Right renal pelvis (tissue), 4 donors: Measurements from ENCODE around the gene NHP2. TPM values are rescaled to one million over a fixed set of nuclear protein-coding genes. Genes with fewer than 3 reads are reported as not detected.
"Not testable (repeated sequence)": the region's sequence is repeated elsewhere in the genome, so short reads cannot be mapped to it uniquely, and the experiment has no call there.

Experiments
- DNase-seq, 4 donors: peaks; one replicate each; pipeline ENCODE4 v3.0.0-alpha.2; 2013; ENCODE audit warnings: low read depth in 4 of 4, low spot score in 3 of 4, missing footprints in 1 of 4
- polyA plus RNA-seq, 4 donors: library from polyadenylated mRNA; unstranded; fragments of 120-200 nt; gene quantifications; one replicate each; pipeline ENCODE4 v1.2.1, GENCODE V29; 2013; ENCODE audit not compliant: insufficient read length in 4 of 4

The NHP2 gene
- polyA plus RNA-seq, 4 donors: 92.4 to 132 (median 99.9) TPM

- no peak for DNase-seq
Observed at GRCh38 chr5:178136990-178137389, 16.7 kb downstream of the NHP2 start.

GRCh38 chr5:178131446-178131996 is 22.2 kb downstream of the NHP2 start:
- no peak for DNase-seq

GRCh38 chr5:178130576-178131445 is 22.9 kb downstream of the NHP2 start, which contains the start of gene RMND5B:
Gene RMND5B, plus strand, starts transcription at chr5:178131014. Its CDS starts 7,106 bp downstream, at chr5:178138120.
- peak in 3 of 4 donors; percentile 55 to 69 (median 68) for DNase-seq

GRCh38 chr5:178130234-178130575 is 23.5 kb downstream of the NHP2 start:
- not testable (repeated sequence) for DNase-seq

- DNase-seq: no peak
Observed at GRCh38 chr5:178129296-178129695, 24.4 kb downstream of the NHP2 start.

GRCh38 chr5:178127300-178128009 is 26.2 kb downstream of the NHP2 start:
- DNase-seq: not testable (repeated sequence)

- DNase-seq: no peak
Observed at GRCh38 chr5:178126556-178126955, 27.1 kb downstream of the NHP2 start.

- DNase-seq: no peak
Observed at GRCh38 chr5:178125253-178125906, 28.3 kb downstream of the NHP2 start.

GRCh38 chr5:178123966-178124925 is 29.4 kb downstream of the NHP2 start:
- no peak for DNase-seq

GRCh38 chr5:178123094-178123965 is 30.4 kb downstream of the NHP2 start:
- no peak for DNase-seq

GRCh38 chr5:178122346-178122745 is 31.3 kb downstream of the NHP2 start:
- no peak for DNase-seq

GRCh38 chr5:178121391-178122276 is 32.1 kb downstream of the NHP2 start:
- no peak for DNase-seq

GRCh38 chr5:178120607-178121357 is 32.9 kb downstream of the NHP2 start:
- peak; percentile 77 to 82 (median 80) for DNase-seq

- DNase-seq: no peak
Observed at GRCh38 chr5:178119915-178120606, 33.6 kb downstream of the NHP2 start.

- no peak for DNase-seq
Observed at GRCh38 chr5:178117923-178118701, 35.6 kb downstream of the NHP2 start.
